NCI-H187 (cell line): ENCODE data around the gene DUSP8.

Source experiments
- DNase-seq, 2 experiments: peaks; one replicate each; lab custom pipeline; 2025; lab: John Stamatoyannopoulos, UW

Gene DUSP8

GRCh38 chr11:1532606-1533341 lies 39.3 kb downstream of the DUSP8 start:
- no peak for DNase-seq

GRCh38 chr11:1532014-1532586 lies 40.0 kb downstream of the DUSP8 start:
- DNase-seq = no peak

GRCh38 chr11:1531449-1532013 lies 40.5 kb downstream of the DUSP8 start:
- DNase-seq = no peak

GRCh38 chr11:1530686-1531448 lies 41.2 kb downstream of the DUSP8 start:
- DNase-seq = no peak

- no peak for DNase-seq
These were observed 42.3 kb downstream of the DUSP8 start for GRCh38 chr11:1529774-1530173.

- no peak for DNase-seq
These were observed 42.8 kb downstream of the DUSP8 start for GRCh38 chr11:1529286-1529685.

- no peak for DNase-seq
These were observed 43.4 kb downstream of the DUSP8 start for GRCh38 chr11:1528710-1529109.

- DNase-seq = no peak
These were observed 45.3 kb downstream of the DUSP8 start for GRCh38 chr11:1526785-1527184.

GRCh38 chr11:1523779-1524178 lies 48.3 kb downstream of the DUSP8 start:
- no peak for DNase-seq

GRCh38 chr11:1523077-1523476 lies 49.0 kb downstream of the DUSP8 start:
- no peak for DNase-seq

GRCh38 chr11:1522081-1522424 lies 50.0 kb downstream of the DUSP8 start:
- DNase-seq = no peak

GRCh38 chr11:1521382-1522080 lies 50.5 kb downstream of the DUSP8 start:
- DNase-seq = no peak

GRCh38 chr11:1520663-1521267 lies 51.3 kb downstream of the DUSP8 start:
- no peak for DNase-seq

GRCh38 chr11:1520209-1520662 lies 51.8 kb downstream of the DUSP8 start:
- DNase-seq = no peak

GRCh38 chr11:1519028-1520010 lies 52.8 kb downstream of the DUSP8 start:
- DNase-seq = no peak

GRCh38 chr11:1518301-1518700 lies 53.8 kb downstream of the DUSP8 start:
- no peak for DNase-seq

GRCh38 chr11:1517117-1518005 lies 54.7 kb downstream of the DUSP8 start:
- no peak for DNase-seq

- no peak for DNase-seq
These were observed 55.6 kb downstream of the DUSP8 start for GRCh38 chr11:1516273-1517067.
